ENCODE measurements around the gene LHFPL3.

Gene LHFPL3

GRCh38 chr7:104809906-104810305, 481.5 kb downstream of the LHFPL3 start:
- peaks cover 4% of the 10 kb centered on the region for H3K9me3 ChIP-seq (ENCODE audit: severe bottlenecking)
- no peaks in the 10 kb centered on the region for H3K27me3 ChIP-seq (ENCODE audit: insufficient read depth, low read depth, severe bottlenecking)
- TF ChIP-seq CTCF (IDR thresholded peaks at IDR 0.05; ENCODE audit: low read depth, low read length), result no peak
- H3K36me3 ChIP-seq, result no peaks in the 10 kb centered on the region
- H3K27ac ChIP-seq, result no peak overlapping the region
- DNase-seq, result no peak
- no peak overlapping the region for H3K4me3 ChIP-seq (ENCODE audit: low read depth, low read length)

GRCh38 chr7:104814126-104814525, 485.7 kb downstream of the LHFPL3 start:
- no peak for DNase-seq
- no peak for TF ChIP-seq CTCF (IDR thresholded peaks at IDR 0.05; ENCODE audit: low read depth, low read length)
- Histone ChIP-seq H3K9me3 (ENCODE audit: severe bottlenecking) (no peaks in the 10 kb centered on the region), H3K27ac (no peak overlapping the region), H3K36me3 (no peaks in the 10 kb centered on the region), H3K27me3 (ENCODE audit: insufficient read depth, low read depth, severe bottlenecking) (no peaks in the 10 kb centered on the region), H3K4me3 (ENCODE audit: low read depth, low read length) (no peak overlapping the region)

- Histone ChIP-seq H3K27me3 (ENCODE audit: insufficient read depth, low read depth, severe bottlenecking) (no peaks in the 10 kb centered on the region), H3K27ac (no peak overlapping the region), H3K9me3 (ENCODE audit: severe bottlenecking) (no peaks in the 10 kb centered on the region), H3K36me3 (no peaks in the 10 kb centered on the region), H3K4me3 (ENCODE audit: low read depth, low read length) (no peak overlapping the region)
- DNase-seq, result no peak
- no peak for TF ChIP-seq CTCF (IDR thresholded peaks at IDR 0.05; ENCODE audit: low read depth, low read length)
Measured at GRCh38 chr7:104814671-104815400, 486.4 kb downstream of the LHFPL3 start.

GRCh38 chr7:104816537-104816936, 488.1 kb downstream of the LHFPL3 start:
- Histone ChIP-seq H3K4me3 (ENCODE audit: low read depth, low read length) (no peak overlapping the region), H3K27me3 (ENCODE audit: insufficient read depth, low read depth, severe bottlenecking) (no peaks in the 10 kb centered on the region), H3K9me3 (ENCODE audit: severe bottlenecking) (no peaks in the 10 kb centered on the region), H3K36me3 (no peaks in the 10 kb centered on the region), H3K27ac (no peak overlapping the region)
- no peak for DNase-seq
- no peak for TF ChIP-seq CTCF (IDR thresholded peaks at IDR 0.05; ENCODE audit: low read depth, low read length)

- no peak for TF ChIP-seq CTCF (IDR thresholded peaks at IDR 0.05; ENCODE audit: low read depth, low read length)
Measured at GRCh38 chr7:104818961-104819880, 490.8 kb downstream of the LHFPL3 start.

More at GRCh38 chr7:104818961-104819880, 490.8 kb downstream of the LHFPL3 start:
- Histone ChIP-seq H3K27ac (no peak overlapping the region), H3K9me3 (ENCODE audit: severe bottlenecking) (no peaks in the 10 kb centered on the region), H3K4me3 (ENCODE audit: low read depth, low read length) (no peak overlapping the region), H3K36me3 (no peaks in the 10 kb centered on the region), H3K27me3 (ENCODE audit: insufficient read depth, low read depth, severe bottlenecking) (no peaks in the 10 kb centered on the region)
- no peak for DNase-seq
